HCT116 (cell line): Measurements from ENCODE around the gene BDKRB1. TPM values are rescaled to one million over a fixed set of nuclear protein-coding genes. Genes with fewer than 3 reads are reported as not detected.

Source experiments
- ATAC-seq: fragments of 200-7000 bp; cut with Tn5 transposase; 2 replicates; pipeline ENCODE4 v1.9.1; 2020; ENCODE audit warnings: mild to moderate bottlenecking, moderate library complexity
- BruUV-seq: library from RNA; stranded (reverse); fragments of 400-500 nt; replicated peaks from 2 replicates; lab custom pipeline; 2021; lab: Mats Ljungman, UMichigan
- CTCF ChIA-PET: fragments of 300-600 bp; sonication (Branson Sonifier 250); formaldehyde crosslinking; loops from one replicate; lab custom pipeline; 2021; ENCODE audit warnings: antibody characterized with exemption; lab: Charles Lee
- POLR2A ChIA-PET: fragments of 300-600, 350-600 bp; sonication (Branson Sonifier 250); formaldehyde crosslinking; loops from one replicate; lab custom pipeline; 2021; ENCODE audit warnings: antibody characterized with exemption; lab: Charles Lee
- RAD21 ChIA-PET, 2 experiments: fragments of 300-600 bp; sonication (Branson Sonifier 250); formaldehyde crosslinking; loops; one replicate each; lab custom pipeline; 2023; ENCODE audit warnings: low total read pairs in 2 of 2; ENCODE audit not compliant: uncharacterized antibody in 2 of 2, unreplicated experiment in 2 of 2, low non-redundant PET in 1 of 2; lab: Charles Lee
- DNase-seq: peaks from one replicate; pipeline ENCODE4 v3.0.0-alpha.2; 2010; ENCODE audit warnings: low read depth, low spot score
- H2AFZ ChIP-seq: fragments of 200-600 bp; shearing (Covaris generic), sonication (generic); 2 replicates; pipeline ENCODE4 v1.6.1; 2017; ENCODE audit warnings: low read depth, mixed run types, mixed read lengths, antibody characterized with exemption, low read length; ENCODE audit not compliant: poor library complexity, severe bottlenecking
- H3K27ac ChIP-seq: 2 replicates; pipeline ENCODE4 v1.5.1; 2012; ENCODE audit warnings: low read depth, low read length
- H3K27me3 ChIP-seq: fragments of 200-600 bp; sonication (generic); 2 replicates; pipeline ENCODE4 v1.6.1; 2016; ENCODE audit warnings: mixed run types, low read length, mixed read lengths; ENCODE audit not compliant: insufficient read depth
- H3K36me3 ChIP-seq, 2 experiments: fragments of 200-500 bp in 1 of 2; fragments of 200-600 bp in 1 of 2; sonication (Bioruptor generic) in 1 of 2; sonication (generic) in 1 of 2; 2 replicates each; pipeline versions ENCODE4 v1.5.1 to v1.6.1; 2014 to 2016; ENCODE audit warnings: low read length in 2 of 2, inconsistent platforms in 1 of 2, mixed read lengths in 1 of 2, mixed run types in 1 of 2; ENCODE audit not compliant: insufficient read depth in 2 of 2, control insufficient read depth in 1 of 2
- H3K4me1 ChIP-seq, 2 experiments: fragments of 200-600 bp in 1 of 2; sonication (generic) in 1 of 2; 2 replicates each; pipeline versions ENCODE4 v1.5.1 to v1.6.1; 2012 to 2017; ENCODE audit warnings: low read length in 2 of 2, inconsistent platforms in 1 of 2, mild to moderate bottlenecking in 1 of 2, mixed read lengths in 1 of 2, mixed run types in 1 of 2, moderate library complexity in 1 of 2; ENCODE audit not compliant: insufficient read depth in 2 of 2, control insufficient read depth in 1 of 2
- H3K4me2 ChIP-seq: fragments of 200-600 bp; sonication (generic); 2 replicates; pipeline ENCODE4 v1.6.1; 2017; ENCODE audit warnings: mixed run types, low read length, mixed read lengths
- H3K4me3 ChIP-seq, 2 experiments: fragments of 200-600 bp in 1 of 2; sonication (generic) in 1 of 2; replicated peaks in 1 of 2; 2 replicates each; pipeline ENCODE4 v1.5.1; 2011 to 2016; ENCODE audit warnings: low read length in 2 of 2, control low read depth in 1 of 2, low read depth in 1 of 2, mild to moderate bottlenecking in 1 of 2, mixed read lengths in 1 of 2, mixed run types in 1 of 2
- H3K79me2 ChIP-seq: fragments of 200-600 bp; sonication (generic); 2 replicates; pipeline ENCODE4 v1.6.1; 2017; ENCODE audit warnings: mild to moderate bottlenecking, mixed run types, low read length, moderate library complexity, mixed read lengths; ENCODE audit not compliant: insufficient read depth
- H3K9ac ChIP-seq: fragments of 200-600 bp; sonication (generic); 2 replicates; pipeline ENCODE4 v1.6.1; 2016; ENCODE audit warnings: low read length, mixed read lengths
- H3K9me2 ChIP-seq: fragments of 200-600 bp; sonication (generic), shearing (Covaris generic); 2 replicates; pipeline ENCODE4 v1.6.1; 2017; ENCODE audit warnings: mixed run types, mild to moderate bottlenecking, moderate library complexity; ENCODE audit not compliant: insufficient read depth
- H3K9me3 ChIP-seq, 2 experiments: fragments of 200-500 bp in 1 of 2; fragments of 200-600 bp in 1 of 2; sonication (Bioruptor generic) in 1 of 2; sonication (generic) in 1 of 2; 2 replicates each; pipeline ENCODE4 v1.6.1; 2014 to 2017; ENCODE audit warnings: low read length in 2 of 2, mixed read lengths in 2 of 2, inconsistent platforms in 1 of 2, low read depth in 1 of 2, mild to moderate bottlenecking in 1 of 2, mixed run types in 1 of 2, moderate library complexity in 1 of 2; ENCODE audit not compliant: control insufficient read depth in 1 of 2, insufficient read depth in 1 of 2
- H4K20me1 ChIP-seq: fragments of 200-600 bp; sonication (generic), shearing (Covaris generic); 2 replicates; pipeline ENCODE4 v1.6.1; 2017; ENCODE audit warnings: mixed run types, mild to moderate bottlenecking, moderate library complexity; ENCODE audit not compliant: insufficient read depth
- CBX3 ChIP-seq: IDR thresholded peaks from 2 replicates; pipeline ENCODE4 v1.6.1; 2012; ENCODE audit warnings: low read depth
- EGR1 ChIP-seq: IDR thresholded peaks from 2 replicates; pipeline ENCODE4 v1.6.1; 2012; ENCODE audit warnings: low read depth
- ELF1 ChIP-seq: IDR thresholded peaks from 2 replicates; pipeline ENCODE4 v1.6.1; 2012; ENCODE audit warnings: low read depth, borderline replicate concordance
- JUND ChIP-seq: IDR thresholded peaks from 2 replicates; pipeline ENCODE4 v1.6.1; 2012
- SRF ChIP-seq: IDR thresholded peaks from 2 replicates; pipeline ENCODE4 v1.6.1; 2012; ENCODE audit warnings: low read depth
- ZBTB33 ChIP-seq: IDR thresholded peaks from 2 replicates; pipeline ENCODE4 v1.6.1; 2011; ENCODE audit warnings: mild to moderate bottlenecking, low read length, moderate library complexity; ENCODE audit not compliant: insufficient replicate concordance; ENCODE audit errors: extremely low read depth
- ZFX ChIP-seq: fragments of 450-650 bp; IDR thresholded peaks from 2 replicates; pipeline ENCODE4 v1.6.1; 2017
- ZNF274 ChIP-seq: fragments of 200-500 bp; sonication (Bioruptor generic); IDR thresholded peaks from 2 replicates; pipeline ENCODE4 v1.6.1; 2014; ENCODE audit warnings: mild to moderate bottlenecking, low read depth, low read length, inconsistent platforms
- intact Hi-C: fragments of 100-400 bp; cut with micrococcal nuclease; formaldehyde crosslinking; loops from 2 replicates; pipeline ENCODE4 v1.10.0; 2022
- total RNA-seq: library from RNA; stranded (reverse); gene quantifications from one replicate; pipeline ENCODE4 v1.2.1, GENCODE V29; 2021; ENCODE audit not compliant: unreplicated experiment
- TF ChIP-seq, protein P1 (sequence below), 3 experiments: fragments of 200-600 bp in 1 of 3; sonication (generic) in 1 of 3; IDR thresholded peaks in 2 of 3; conservative IDR thresholded peaks in 1 of 3; 2 replicates each; pipeline ENCODE4 v1.5.1; 2012 to 2017; ENCODE audit warnings: low read depth in 2 of 3, low read length in 2 of 3, antibody characterized with exemption in 1 of 3, borderline replicate concordance in 1 of 3, control low read depth in 1 of 3, mild to moderate bottlenecking in 1 of 3, mixed read lengths in 1 of 3, mixed run types in 1 of 3, moderate library complexity in 1 of 3; ENCODE audit not compliant: insufficient read depth in 1 of 3
- TF ChIP-seq, protein P2 (sequence below): IDR thresholded peaks from 2 replicates; pipeline ENCODE4 v1.6.1; 2012

Gene BDKRB1
- total RNA-seq, 1 experiment from 2014 or later, result not detected

DNA sequence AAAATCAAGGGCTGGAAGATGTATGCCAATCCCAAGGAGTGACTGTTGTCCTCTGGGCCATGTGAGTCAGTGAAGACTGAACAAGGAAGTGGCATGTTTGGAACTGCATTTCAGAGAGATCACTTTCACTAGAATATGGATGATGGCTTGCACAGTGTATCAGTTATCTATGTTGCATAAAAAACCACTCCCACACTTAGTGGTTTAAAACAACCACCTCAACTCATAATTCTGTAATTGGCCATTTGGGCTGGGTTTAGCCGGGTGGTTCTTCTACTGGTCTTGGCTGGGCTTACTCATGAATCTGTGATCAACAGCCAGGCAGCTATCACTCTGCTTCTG is 15.4 kb downstream of the BDKRB1 start:
- Histone ChIP-seq H3K9ac (no peak overlapping the region), H3K4me1 (no peaks in the 10 kb centered on the region), H3K4me3 (no peak overlapping the region)
- CTCF ChIA-PET, result interaction anchor here (0.7 to 1.6 kb wide), 2 partner anchors 171 to 173 kb away, joined by 3 read pairs; no protein-coding TSS in a partner anchor
- TF ChIP-seq ZBTB33, result no peak
- TF ChIP-seq, protein P1, sequence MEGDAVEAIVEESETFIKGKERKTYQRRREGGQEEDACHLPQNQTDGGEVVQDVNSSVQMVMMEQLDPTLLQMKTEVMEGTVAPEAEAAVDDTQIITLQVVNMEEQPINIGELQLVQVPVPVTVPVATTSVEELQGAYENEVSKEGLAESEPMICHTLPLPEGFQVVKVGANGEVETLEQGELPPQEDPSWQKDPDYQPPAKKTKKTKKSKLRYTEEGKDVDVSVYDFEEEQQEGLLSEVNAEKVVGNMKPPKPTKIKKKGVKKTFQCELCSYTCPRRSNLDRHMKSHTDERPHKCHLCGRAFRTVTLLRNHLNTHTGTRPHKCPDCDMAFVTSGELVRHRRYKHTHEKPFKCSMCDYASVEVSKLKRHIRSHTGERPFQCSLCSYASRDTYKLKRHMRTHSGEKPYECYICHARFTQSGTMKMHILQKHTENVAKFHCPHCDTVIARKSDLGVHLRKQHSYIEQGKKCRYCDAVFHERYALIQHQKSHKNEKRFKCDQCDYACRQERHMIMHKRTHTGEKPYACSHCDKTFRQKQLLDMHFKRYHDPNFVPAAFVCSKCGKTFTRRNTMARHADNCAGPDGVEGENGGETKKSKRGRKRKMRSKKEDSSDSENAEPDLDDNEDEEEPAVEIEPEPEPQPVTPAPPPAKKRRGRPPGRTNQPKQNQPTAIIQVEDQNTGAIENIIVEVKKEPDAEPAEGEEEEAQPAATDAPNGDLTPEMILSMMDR (IDR thresholded peaks at IDR 0.05 in 2 of 3, conservative IDR thresholded peaks at IDR 0.05 in 1 of 3; ENCODE audit: borderline replicate concordance in 1 of 3, insufficient read depth in 1 of 3, low read depth in 2 of 3, low read length in 2 of 3), result no peak
- no peak for TF ChIP-seq EGR1
- no peak for TF ChIP-seq SRF
- no peak for TF ChIP-seq ELF1
- TF ChIP-seq JUND, result no peak
- TF ChIP-seq, protein P2, sequence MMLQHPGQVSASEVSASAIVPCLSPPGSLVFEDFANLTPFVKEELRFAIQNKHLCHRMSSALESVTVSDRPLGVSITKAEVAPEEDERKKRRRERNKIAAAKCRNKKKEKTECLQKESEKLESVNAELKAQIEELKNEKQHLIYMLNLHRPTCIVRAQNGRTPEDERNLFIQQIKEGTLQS, result no peak
- TF ChIP-seq ZNF274, result no peak
- no peak for TF ChIP-seq CBX3
- TF ChIP-seq ZFX, result no peak
- TF ChIP-seq, all 23 proteins: peak for 0
- no TSS peak for BruUV-seq
- Histone ChIP-seq H3K27me3 (no peaks in the 10 kb centered on the region), H2AFZ (no peak overlapping the region), H3K36me3 (no peaks in the 10 kb centered on the region), H3K4me2 (no peak overlapping the region), H3K9me2 (no peaks in the 10 kb centered on the region), H3K9me3 (peaks cover 0 to 9% of the 10 kb centered on the region in 2 experiments; a peak in 1 of 4 replicates), H4K20me1 (no peaks in the 10 kb centered on the region), H3K79me2 (no peaks in the 10 kb centered on the region), H3K27ac (no peak overlapping the region)
- intact Hi-C loops, result no loop called here
- RAD21 ChIA-PET, result no interaction called here
- POLR2A ChIA-PET, result no interaction called here
- no peak for DNase-seq
- no peak for ATAC-seq
